Ascending aorta (tissue), 2 donors: ENCODE data around the gene MCMBP. TPM values are rescaled to one million over a fixed set of nuclear protein-coding genes. Genes with fewer than 3 reads are reported as not detected.
A peak's percentile ranks its signal among the peaks of the same experiment; 100 is the strongest.

Experiments
- DNase-seq, 2 donors: peaks; one replicate each; pipeline ENCODE4 v3.0.0-alpha.2; 2019; ENCODE audit warnings: low spot score in 2 of 2
- H3K27ac ChIP-seq, 2 donors: fragments of 200-600 bp; sonication (generic); one replicate each; pipeline ENCODE4 v1.5.1; 2016 to 2017; ENCODE audit warnings: mild to moderate bottlenecking in 1 of 2
- H3K27me3 ChIP-seq: fragments of 200-600 bp; sonication (generic); one replicate; pipeline ENCODE4 v1.5.1; 2017
- H3K36me3 ChIP-seq, 2 donors: fragments of 200-600 bp; sonication (generic); one replicate each; pipeline ENCODE4 v1.5.1; 2016
- H3K4me1 ChIP-seq, 2 donors: fragments of 200-600 bp; sonication (generic); one replicate each; pipeline ENCODE4 v1.5.1; 2016 to 2017; ENCODE audit warnings: mild to moderate bottlenecking in 1 of 2
- H3K4me3 ChIP-seq, 2 donors: fragments of 200-600 bp; sonication (generic); one replicate each; pipeline ENCODE4 v1.5.1; 2016 to 2017; ENCODE audit warnings: mild to moderate bottlenecking in 1 of 2
- H3K9me3 ChIP-seq, 2 donors: fragments of 200-600 bp; sonication (generic); one replicate each; pipeline ENCODE4 v1.5.1; 2016
- intact Hi-C: fragments of 100-400 bp; cut with DNase I; formaldehyde crosslinking; loops from one replicate; pipeline ENCODE4 v1.15.1; 2023
- total RNA-seq: library from RNA; depleted of rRNA; stranded (reverse); fragments of >200 nt; gene quantifications from one replicate; pipeline ENCODE4 v1.1.0, GENCODE V29; 2016
- TF ChIP-seq, protein P1 (sequence below), 3 experiments: fragments of 200-600 bp in 2 of 3; fragments of 450-650 bp in 1 of 3; sonication (generic) in 2 of 3; IDR thresholded peaks; one replicate each; pipeline ENCODE4 v1.5.1; 2016 to 2019; ENCODE audit warnings: antibody characterized with exemption in 3 of 3, mild to moderate bottlenecking in 1 of 3, moderate library complexity in 1 of 3

The MCMBP gene, protein sequence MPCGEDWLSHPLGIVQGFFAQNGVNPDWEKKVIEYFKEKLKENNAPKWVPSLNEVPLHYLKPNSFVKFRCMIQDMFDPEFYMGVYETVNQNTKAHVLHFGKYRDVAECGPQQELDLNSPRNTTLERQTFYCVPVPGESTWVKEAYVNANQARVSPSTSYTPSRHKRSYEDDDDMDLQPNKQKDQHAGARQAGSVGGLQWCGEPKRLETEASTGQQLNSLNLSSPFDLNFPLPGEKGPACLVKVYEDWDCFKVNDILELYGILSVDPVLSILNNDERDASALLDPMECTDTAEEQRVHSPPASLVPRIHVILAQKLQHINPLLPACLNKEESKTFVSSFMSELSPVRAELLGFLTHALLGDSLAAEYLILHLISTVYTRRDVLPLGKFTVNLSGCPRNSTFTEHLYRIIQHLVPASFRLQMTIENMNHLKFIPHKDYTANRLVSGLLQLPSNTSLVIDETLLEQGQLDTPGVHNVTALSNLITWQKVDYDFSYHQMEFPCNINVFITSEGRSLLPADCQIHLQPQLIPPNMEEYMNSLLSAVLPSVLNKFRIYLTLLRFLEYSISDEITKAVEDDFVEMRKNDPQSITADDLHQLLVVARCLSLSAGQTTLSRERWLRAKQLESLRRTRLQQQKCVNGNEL
- 29.4 TPM for total RNA-seq

GRCh38 chr10:119872610-119872859 lies at the start of gene MCMBP:
Gene MCMBP (minus strand): TSS chr10:119872843. CDS start chr10:119872584, 259 bp downstream.
- Histone ChIP-seq H3K9me3 (no peaks in the 10 kb centered on the region), H3K4me1 (peaks cover 0 to 18% of the 10 kb centered on the region in 2 donors), H3K27me3 (no peaks in the 10 kb centered on the region), H3K27ac (peak within 1 kb of the TSS; percentile 85 to 90), H3K36me3 (no peaks in the 10 kb centered on the region), H3K4me3 (peak within 1 kb of the TSS; percentile 72 to 91)
- intact Hi-C loops, result loop anchor here (1.0 to 5.0 kb wide), 5 partner anchors 20 to 845 kb away; partner anchors contain the start of genes BAG3, NANOS1, SEC23IP and TIAL1
- TF ChIP-seq, protein P1, sequence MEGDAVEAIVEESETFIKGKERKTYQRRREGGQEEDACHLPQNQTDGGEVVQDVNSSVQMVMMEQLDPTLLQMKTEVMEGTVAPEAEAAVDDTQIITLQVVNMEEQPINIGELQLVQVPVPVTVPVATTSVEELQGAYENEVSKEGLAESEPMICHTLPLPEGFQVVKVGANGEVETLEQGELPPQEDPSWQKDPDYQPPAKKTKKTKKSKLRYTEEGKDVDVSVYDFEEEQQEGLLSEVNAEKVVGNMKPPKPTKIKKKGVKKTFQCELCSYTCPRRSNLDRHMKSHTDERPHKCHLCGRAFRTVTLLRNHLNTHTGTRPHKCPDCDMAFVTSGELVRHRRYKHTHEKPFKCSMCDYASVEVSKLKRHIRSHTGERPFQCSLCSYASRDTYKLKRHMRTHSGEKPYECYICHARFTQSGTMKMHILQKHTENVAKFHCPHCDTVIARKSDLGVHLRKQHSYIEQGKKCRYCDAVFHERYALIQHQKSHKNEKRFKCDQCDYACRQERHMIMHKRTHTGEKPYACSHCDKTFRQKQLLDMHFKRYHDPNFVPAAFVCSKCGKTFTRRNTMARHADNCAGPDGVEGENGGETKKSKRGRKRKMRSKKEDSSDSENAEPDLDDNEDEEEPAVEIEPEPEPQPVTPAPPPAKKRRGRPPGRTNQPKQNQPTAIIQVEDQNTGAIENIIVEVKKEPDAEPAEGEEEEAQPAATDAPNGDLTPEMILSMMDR (IDR thresholded peaks at IDR 0.05), result no peak
- DNase-seq, result no peak

- Histone ChIP-seq H3K9me3 (no peaks in the 10 kb centered on the region), H3K4me3 (no peak overlapping the region), H3K27ac (no peak overlapping the region), H3K4me1 (no peaks in the 10 kb centered on the region), H3K27me3 (no peaks in the 10 kb centered on the region), H3K36me3 (peaks cover 65 to 86% of the 10 kb centered on the region in 2 donors)
- TF ChIP-seq, protein P1 (IDR thresholded peaks at IDR 0.05), result no peak
- DNase-seq, result no peak
- intact Hi-C loops, result no loop called here
Measured at GRCh38 chr10:119919826-119920225, 47.2 kb upstream of the MCMBP start.

- intact Hi-C loops, result no loop called here
- peaks cover 65 to 86% of the 10 kb centered on the region in 2 donors for H3K36me3 ChIP-seq
Measured at GRCh38 chr10:119919271-119919670, 46.6 kb upstream of the MCMBP start.

DNA sequence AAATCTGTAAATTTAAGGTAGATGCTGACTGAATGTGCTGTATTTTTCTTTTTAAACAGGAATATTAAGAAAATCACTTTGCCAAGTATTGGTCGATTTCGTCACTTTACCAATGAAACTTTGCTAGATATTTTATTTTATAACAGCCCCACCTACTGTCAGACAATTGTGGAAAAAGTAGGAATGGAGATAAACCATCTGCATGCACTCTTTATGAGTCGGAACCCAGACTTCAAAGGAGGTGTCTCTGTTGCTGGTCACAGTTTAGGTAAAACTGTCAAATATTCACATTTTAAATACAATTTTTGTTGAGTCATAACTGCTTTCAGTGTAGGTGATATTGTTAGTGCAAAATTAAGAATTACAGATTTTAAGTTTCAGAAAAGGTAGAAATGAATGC lies 45.1 kb upstream of the MCMBP start:
- Histone ChIP-seq H3K9me3 (no peaks in the 10 kb centered on the region), H3K27ac (no peak overlapping the region), H3K4me1 (no peaks in the 10 kb centered on the region), H3K4me3 (no peak overlapping the region), H3K36me3 (peaks cover 72 to 90% of the 10 kb centered on the region in 2 donors), H3K27me3 (no peaks in the 10 kb centered on the region)
- TF ChIP-seq, protein P1 (IDR thresholded peaks at IDR 0.05), result no peak
- no peak for DNase-seq
- intact Hi-C loops, result no loop called here

More at GRCh38 chr10:119919271-119919670, 46.6 kb upstream of the MCMBP start:
- no peak overlapping the region for H3K4me3 ChIP-seq
- no peaks in the 10 kb centered on the region for H3K4me1 ChIP-seq
- TF ChIP-seq, protein P1 (IDR thresholded peaks at IDR 0.05), result no peak
- DNase-seq, result no peak
- H3K27ac ChIP-seq, result no peak overlapping the region
- no peaks in the 10 kb centered on the region for H3K27me3 ChIP-seq
- no peaks in the 10 kb centered on the region for H3K9me3 ChIP-seq

DNA sequence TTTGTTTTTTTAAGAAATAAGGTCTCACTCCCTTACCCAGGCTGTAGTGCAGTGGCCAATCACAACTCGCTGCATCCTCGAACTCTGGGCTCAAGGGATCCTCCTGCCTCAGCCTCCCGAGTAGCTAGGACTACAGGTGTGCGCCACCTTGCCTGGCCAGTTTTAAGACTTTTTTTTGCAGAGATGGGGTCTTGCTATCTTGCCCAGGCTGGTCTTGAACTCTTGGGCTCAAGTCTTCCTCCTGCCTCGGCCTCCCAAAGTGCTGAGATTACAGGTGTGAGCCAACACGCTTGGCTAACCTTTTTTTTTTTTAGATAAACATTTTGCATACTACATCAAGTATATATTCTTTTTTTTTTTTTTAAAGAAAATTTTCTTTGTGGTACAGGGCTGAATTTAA lies 38.0 kb upstream of the MCMBP start:
- peaks cover 44 to 92% of the 10 kb centered on the region in 2 donors for H3K36me3 ChIP-seq
- no peak for DNase-seq
- TF ChIP-seq, protein P1 (IDR thresholded peaks at IDR 0.05), result no peak
- H3K9me3 ChIP-seq, result no peaks in the 10 kb centered on the region
- no peak overlapping the region for H3K27ac ChIP-seq
- intact Hi-C loops, result no loop called here
- H3K27me3 ChIP-seq, result no peaks in the 10 kb centered on the region
- no peak overlapping the region for H3K4me3 ChIP-seq
- H3K4me1 ChIP-seq, result no peaks in the 10 kb centered on the region
